A549 treated with RU486 at 1 μM for 4 hours (cell line): ENCODE results near the gene BLVRB. TPM values are rescaled to one million over a fixed set of nuclear protein-coding genes. Genes with fewer than 3 reads are reported as not detected.

Experiments used
- total RNA-seq: library from RNA; stranded (reverse); fragments of 200-300 nt; extraction: Qiagen RNA extraction; gene quantifications from 5 replicates; pipeline ENCODE4 v1.2.3, GENCODE V29; 2022; ENCODE audit warnings: low read depth

Gene BLVRB
- 233 to 340 TPM (median 311 TPM) in 5 replicates for total RNA-seq

GRCh38 chr19:40465557-40466218 is at the start of gene BLVRB:
BLVRB (minus strand) TSS chr19:40465745; CDS start chr19:40465688, 57 bp downstream.

GRCh38 chr19:40466985-40467734 is 1.6 kb upstream of the BLVRB start, which contains the start of gene SPTBN4:
SPTBN4 (plus strand) TSS chr19:40467001; CDS start chr19:40472622, 5,621 bp downstream.

GRCh38 chr19:40444000-40444824 is 21.3 kb downstream of the BLVRB start, which contains the start of gene SERTAD3:
SERTAD3 (minus strand) TSS chr19:40444335; CDS start chr19:40442080, 2,255 bp downstream.

GRCh38 chr19:40425450-40426287 is 39.9 kb downstream of the BLVRB start, which contains the start of gene SERTAD1:
SERTAD1 (minus strand) TSS chr19:40425992; CDS start chr19:40423546, 2,446 bp downstream.

GRCh38 chr19:40413291-40413845 is 52.2 kb downstream of the BLVRB start, which contains the start of gene PRX:
PRX (minus strand) TSS chr19:40413378; CDS start chr19:40407932, 5,446 bp downstream.

Other genes with a start within 250 kb of the BLVRB start
- gene TTC9B, start 247.4 kb downstream of the BLVRB start, total RNA-seq = 0.14 to 0.81 TPM (median 0.51 TPM) in 5 replicates
- 0.14 to 0.63 TPM (median 0.34 TPM) in 4 of 5 replicates, not detected in the other for gene CCNP, start 239.1 kb downstream of the BLVRB start, total RNA-seq
- 119 to 188 TPM (median 159 TPM) in 5 replicates for gene AKT2, start 180.4 kb downstream of the BLVRB start, total RNA-seq
- gene C19orf47, start 117.3 kb downstream of the BLVRB start, total RNA-seq = 26.1 to 33.2 TPM (median 31.8 TPM) in 5 replicates
- gene PLD3, start 117.0 kb downstream of the BLVRB start, total RNA-seq = 235 to 282 TPM (median 255 TPM) in 5 replicates
- gene HIPK4, start 75.6 kb downstream of the BLVRB start, total RNA-seq = 0.15 to 0.32 TPM (median 0.19 TPM) in 5 replicates
- gene PRX, start 52.4 kb downstream of the BLVRB start, total RNA-seq = 1.2 to 1.7 TPM (median 1.3 TPM) in 5 replicates
- 24.4 to 39.2 TPM (median 32.1 TPM) in 5 replicates for gene SERTAD1, start 39.8 kb downstream of the BLVRB start, total RNA-seq
- 37.9 to 45.3 TPM (median 38.7 TPM) in 5 replicates for gene SERTAD3, start 21.4 kb downstream of the BLVRB start, total RNA-seq
- 0.59 to 1.3 TPM (median 0.90 TPM) in 5 replicates for gene SPTBN4, start 1.3 kb upstream of the BLVRB start, total RNA-seq
- 99.0 to 162 TPM (median 140 TPM) in 5 replicates for gene SHKBP1, start 111.1 kb upstream of the BLVRB start, total RNA-seq
- gene LTBP4, start 135.6 kb upstream of the BLVRB start, total RNA-seq = 42.6 to 67.2 TPM (median 46.7 TPM) in 5 replicates
- gene NUMBL, start 224.9 kb upstream of the BLVRB start, total RNA-seq = 47.2 to 71.5 TPM (median 63.4 TPM) in 5 replicates